Mammary epithelial cell (primary cell): ENCODE measurements around the gene TTYH2.

Experiments
- EZH2 ChIP-seq: IDR thresholded peaks from 2 replicates; pipeline ENCODE4 v1.6.1; 2012; ENCODE audit warnings: low read length, inconsistent platforms, borderline replicate concordance
- TF ChIP-seq, protein P1 (sequence below), 2 donors: IDR thresholded peaks in 1 of 2; conservative IDR thresholded peaks in 1 of 2; 2 replicates each; pipeline ENCODE4 v1.5.1; 2011 to 2012; ENCODE audit warnings: inconsistent platforms in 2 of 2, low read length in 2 of 2, mild to moderate bottlenecking in 2 of 2, control low read depth in 1 of 2, low read depth in 1 of 2; ENCODE audit not compliant: insufficient read depth in 1 of 2; ENCODE audit errors: extremely low read depth in 1 of 2

DNA sequence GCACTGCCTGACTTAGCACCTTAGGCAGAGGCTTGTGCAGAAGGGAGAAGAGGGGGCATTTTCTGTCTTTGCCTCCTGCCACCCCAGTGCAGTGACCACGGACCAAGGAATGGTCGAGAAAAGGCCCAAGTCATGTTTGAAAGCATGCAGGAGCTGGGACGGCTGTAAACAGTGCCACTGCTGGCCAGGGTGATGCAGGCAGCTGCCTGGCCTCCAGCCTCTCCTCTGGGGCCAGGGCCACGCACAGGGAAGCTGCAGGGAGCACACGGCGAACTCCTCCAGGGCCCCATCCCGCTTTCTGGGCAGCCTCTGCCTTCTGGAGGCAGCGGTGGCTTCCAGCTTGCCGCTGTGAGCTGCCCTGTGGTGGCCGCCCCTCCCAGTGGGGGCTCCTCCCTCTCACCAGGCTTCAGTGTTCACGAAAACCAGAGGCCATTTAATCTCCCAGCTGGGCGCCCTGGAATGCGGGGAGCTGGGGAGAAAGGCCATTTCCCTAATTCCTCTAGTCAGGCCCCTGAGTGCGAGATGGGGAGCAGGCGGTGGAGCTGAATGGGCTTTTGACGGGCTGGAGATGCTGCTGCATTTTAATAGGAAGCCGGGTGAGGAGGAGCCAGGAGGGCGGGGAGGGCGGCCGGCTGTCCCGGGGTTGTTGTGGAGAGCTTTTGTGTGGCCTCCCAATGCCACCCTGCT lies 31.9 kb downstream of the TTYH2 start:
- TF ChIP-seq EZH2 = no peak
- TF ChIP-seq, protein P1, sequence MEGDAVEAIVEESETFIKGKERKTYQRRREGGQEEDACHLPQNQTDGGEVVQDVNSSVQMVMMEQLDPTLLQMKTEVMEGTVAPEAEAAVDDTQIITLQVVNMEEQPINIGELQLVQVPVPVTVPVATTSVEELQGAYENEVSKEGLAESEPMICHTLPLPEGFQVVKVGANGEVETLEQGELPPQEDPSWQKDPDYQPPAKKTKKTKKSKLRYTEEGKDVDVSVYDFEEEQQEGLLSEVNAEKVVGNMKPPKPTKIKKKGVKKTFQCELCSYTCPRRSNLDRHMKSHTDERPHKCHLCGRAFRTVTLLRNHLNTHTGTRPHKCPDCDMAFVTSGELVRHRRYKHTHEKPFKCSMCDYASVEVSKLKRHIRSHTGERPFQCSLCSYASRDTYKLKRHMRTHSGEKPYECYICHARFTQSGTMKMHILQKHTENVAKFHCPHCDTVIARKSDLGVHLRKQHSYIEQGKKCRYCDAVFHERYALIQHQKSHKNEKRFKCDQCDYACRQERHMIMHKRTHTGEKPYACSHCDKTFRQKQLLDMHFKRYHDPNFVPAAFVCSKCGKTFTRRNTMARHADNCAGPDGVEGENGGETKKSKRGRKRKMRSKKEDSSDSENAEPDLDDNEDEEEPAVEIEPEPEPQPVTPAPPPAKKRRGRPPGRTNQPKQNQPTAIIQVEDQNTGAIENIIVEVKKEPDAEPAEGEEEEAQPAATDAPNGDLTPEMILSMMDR (conservative IDR thresholded peaks at IDR 0.05 in 1 of 2, IDR thresholded peaks at IDR 0.05 in 1 of 2; ENCODE audit: extremely low read depth in 1 of 2, insufficient read depth in 1 of 2, low read depth in 1 of 2, low read length in 2 of 2) = no peak
